HCT116 (cell line): ENCODE data around the gene C14orf180. TPM values are rescaled to one million over a fixed set of nuclear protein-coding genes. Genes with fewer than 3 reads are reported as not detected.

Experiments
- ATAC-seq: fragments of 200-7000 bp; cut with Tn5 transposase; 2 replicates; pipeline ENCODE4 v1.9.1; 2020; ENCODE audit warnings: mild to moderate bottlenecking, moderate library complexity
- BruUV-seq: library from RNA; stranded (reverse); fragments of 400-500 nt; replicated peaks from 2 replicates; lab custom pipeline; 2021; lab: Mats Ljungman, UMichigan
- CTCF ChIA-PET: fragments of 300-600 bp; sonication (Branson Sonifier 250); formaldehyde crosslinking; loops from one replicate; lab custom pipeline; 2021; ENCODE audit warnings: antibody characterized with exemption; lab: Charles Lee
- POLR2A ChIA-PET: fragments of 300-600, 350-600 bp; sonication (Branson Sonifier 250); formaldehyde crosslinking; loops from one replicate; lab custom pipeline; 2021; ENCODE audit warnings: antibody characterized with exemption; lab: Charles Lee
- RAD21 ChIA-PET, 2 experiments: fragments of 300-600 bp; sonication (Branson Sonifier 250); formaldehyde crosslinking; loops; one replicate each; lab custom pipeline; 2023; ENCODE audit warnings: low total read pairs in 2 of 2; ENCODE audit not compliant: uncharacterized antibody in 2 of 2, unreplicated experiment in 2 of 2, low non-redundant PET in 1 of 2; lab: Charles Lee
- DNase-seq: peaks from one replicate; pipeline ENCODE4 v3.0.0-alpha.2; 2010; ENCODE audit warnings: low read depth, low spot score
- H2AFZ ChIP-seq: fragments of 200-600 bp; shearing (Covaris generic), sonication (generic); 2 replicates; pipeline ENCODE4 v1.6.1; 2017; ENCODE audit warnings: low read depth, mixed run types, mixed read lengths, antibody characterized with exemption, low read length; ENCODE audit not compliant: poor library complexity, severe bottlenecking
- H3K27ac ChIP-seq: 2 replicates; pipeline ENCODE4 v1.5.1; 2012; ENCODE audit warnings: low read depth, low read length
- H3K27me3 ChIP-seq: fragments of 200-600 bp; sonication (generic); 2 replicates; pipeline ENCODE4 v1.6.1; 2016; ENCODE audit warnings: mixed run types, low read length, mixed read lengths; ENCODE audit not compliant: insufficient read depth
- H3K36me3 ChIP-seq, 2 experiments: fragments of 200-500 bp in 1 of 2; fragments of 200-600 bp in 1 of 2; sonication (Bioruptor generic) in 1 of 2; sonication (generic) in 1 of 2; 2 replicates each; pipeline versions ENCODE4 v1.5.1 to v1.6.1; 2014 to 2016; ENCODE audit warnings: low read length in 2 of 2, inconsistent platforms in 1 of 2, mixed read lengths in 1 of 2, mixed run types in 1 of 2; ENCODE audit not compliant: insufficient read depth in 2 of 2, control insufficient read depth in 1 of 2
- H3K4me1 ChIP-seq, 2 experiments: fragments of 200-600 bp in 1 of 2; sonication (generic) in 1 of 2; 2 replicates each; pipeline versions ENCODE4 v1.5.1 to v1.6.1; 2012 to 2017; ENCODE audit warnings: low read length in 2 of 2, inconsistent platforms in 1 of 2, mild to moderate bottlenecking in 1 of 2, mixed read lengths in 1 of 2, mixed run types in 1 of 2, moderate library complexity in 1 of 2; ENCODE audit not compliant: insufficient read depth in 2 of 2, control insufficient read depth in 1 of 2
- H3K4me2 ChIP-seq: fragments of 200-600 bp; sonication (generic); 2 replicates; pipeline ENCODE4 v1.6.1; 2017; ENCODE audit warnings: mixed run types, low read length, mixed read lengths
- H3K4me3 ChIP-seq, 2 experiments: fragments of 200-600 bp in 1 of 2; sonication (generic) in 1 of 2; replicated peaks in 1 of 2; 2 replicates each; pipeline ENCODE4 v1.5.1; 2011 to 2016; ENCODE audit warnings: low read length in 2 of 2, control low read depth in 1 of 2, low read depth in 1 of 2, mild to moderate bottlenecking in 1 of 2, mixed read lengths in 1 of 2, mixed run types in 1 of 2
- H3K79me2 ChIP-seq: fragments of 200-600 bp; sonication (generic); 2 replicates; pipeline ENCODE4 v1.6.1; 2017; ENCODE audit warnings: mild to moderate bottlenecking, mixed run types, low read length, moderate library complexity, mixed read lengths; ENCODE audit not compliant: insufficient read depth
- H3K9ac ChIP-seq: fragments of 200-600 bp; sonication (generic); 2 replicates; pipeline ENCODE4 v1.6.1; 2016; ENCODE audit warnings: low read length, mixed read lengths
- H3K9me2 ChIP-seq: fragments of 200-600 bp; sonication (generic), shearing (Covaris generic); 2 replicates; pipeline ENCODE4 v1.6.1; 2017; ENCODE audit warnings: mixed run types, mild to moderate bottlenecking, moderate library complexity; ENCODE audit not compliant: insufficient read depth
- H3K9me3 ChIP-seq, 2 experiments: fragments of 200-500 bp in 1 of 2; fragments of 200-600 bp in 1 of 2; sonication (Bioruptor generic) in 1 of 2; sonication (generic) in 1 of 2; 2 replicates each; pipeline ENCODE4 v1.6.1; 2014 to 2017; ENCODE audit warnings: low read length in 2 of 2, mixed read lengths in 2 of 2, inconsistent platforms in 1 of 2, low read depth in 1 of 2, mild to moderate bottlenecking in 1 of 2, mixed run types in 1 of 2, moderate library complexity in 1 of 2; ENCODE audit not compliant: control insufficient read depth in 1 of 2, insufficient read depth in 1 of 2
- H4K20me1 ChIP-seq: fragments of 200-600 bp; sonication (generic), shearing (Covaris generic); 2 replicates; pipeline ENCODE4 v1.6.1; 2017; ENCODE audit warnings: mixed run types, mild to moderate bottlenecking, moderate library complexity; ENCODE audit not compliant: insufficient read depth
- CBX3 ChIP-seq: IDR thresholded peaks from 2 replicates; pipeline ENCODE4 v1.6.1; 2012; ENCODE audit warnings: low read depth
- CEBPB ChIP-seq: IDR thresholded peaks from 2 replicates; pipeline ENCODE4 v1.6.1; 2012; ENCODE audit warnings: low read depth
- CTCF ChIP-seq, 3 experiments: fragments of 200-600 bp in 1 of 3; sonication (generic) in 1 of 3; IDR thresholded peaks in 2 of 3; conservative IDR thresholded peaks in 1 of 3; 2 replicates each; pipeline ENCODE4 v1.5.1; 2012 to 2017; ENCODE audit warnings: low read depth in 2 of 3, low read length in 2 of 3, antibody characterized with exemption in 1 of 3, borderline replicate concordance in 1 of 3, control low read depth in 1 of 3, mild to moderate bottlenecking in 1 of 3, mixed read lengths in 1 of 3, mixed run types in 1 of 3, moderate library complexity in 1 of 3; ENCODE audit not compliant: insufficient read depth in 1 of 3
- EGR1 ChIP-seq: IDR thresholded peaks from 2 replicates; pipeline ENCODE4 v1.6.1; 2012; ENCODE audit warnings: low read depth
- EZH2phosphoT487 ChIP-seq: fragments of 200-600 bp; IDR thresholded peaks from 2 replicates; pipeline ENCODE4 v1.6.1; 2018; ENCODE audit warnings: antibody characterized with exemption, borderline replicate concordance
- FOSL1 ChIP-seq: IDR thresholded peaks from 2 replicates; pipeline ENCODE4 v1.6.1; 2012; ENCODE audit warnings: low read depth
- POLR2AphosphoS5 ChIP-seq: IDR thresholded peaks from 2 replicates; pipeline ENCODE4 v1.6.1; 2011; ENCODE audit warnings: mild to moderate bottlenecking, low read depth, low read length, moderate library complexity
- RAD21 ChIP-seq: IDR thresholded peaks from 2 replicates; pipeline ENCODE4 v1.6.1; 2012; ENCODE audit warnings: low read depth, mild to moderate bottlenecking
- SP1 ChIP-seq: IDR thresholded peaks from 2 replicates; pipeline ENCODE4 v1.6.1; 2012; ENCODE audit warnings: low read depth
- SRF ChIP-seq: IDR thresholded peaks from 2 replicates; pipeline ENCODE4 v1.6.1; 2012; ENCODE audit warnings: low read depth
- TCF7L2 ChIP-seq: IDR thresholded peaks from 2 replicates; pipeline ENCODE4 v1.7.0; 2011; ENCODE audit warnings: borderline replicate concordance, inconsistent platforms; ENCODE audit not compliant: insufficient read depth, insufficient read length; ENCODE audit errors: extremely low read depth
- YY1 ChIP-seq: IDR thresholded peaks from 2 replicates; pipeline ENCODE4 v1.6.1; 2011; ENCODE audit warnings: low read length, low read depth, moderate library complexity, mild to moderate bottlenecking; ENCODE audit not compliant: insufficient replicate concordance; ENCODE audit errors: extremely low read depth
- ZBTB33 ChIP-seq: IDR thresholded peaks from 2 replicates; pipeline ENCODE4 v1.6.1; 2011; ENCODE audit warnings: mild to moderate bottlenecking, low read length, moderate library complexity; ENCODE audit not compliant: insufficient replicate concordance; ENCODE audit errors: extremely low read depth
- ZFX ChIP-seq: fragments of 450-650 bp; IDR thresholded peaks from 2 replicates; pipeline ENCODE4 v1.6.1; 2017
- intact Hi-C: fragments of 100-400 bp; cut with micrococcal nuclease; formaldehyde crosslinking; loops from 2 replicates; pipeline ENCODE4 v1.10.0; 2022
- total RNA-seq: library from RNA; stranded (reverse); gene quantifications from one replicate; pipeline ENCODE4 v1.2.1, GENCODE V29; 2021; ENCODE audit not compliant: unreplicated experiment

C14orf180 gene
- total RNA-seq, 1 experiment from 2014 or later, result not detected

- TF ChIP-seq ZBTB33 (no peak), FOSL1 (no peak)
Measured at GRCh38 chr14:104637546-104638003, 58.0 kb downstream of the C14orf180 start (continued).

- Histone ChIP-seq H3K4me1 (peaks cover 4 to 6% of the 10 kb centered on the region in 2 experiments), H3K9ac (no peak overlapping the region), H3K4me3 (no peak overlapping the region), H3K27ac (no peak overlapping the region), H3K36me3 (no peaks in the 10 kb centered on the region), H3K27me3 (peaks cover 5% of the 10 kb centered on the region; the same call in 1 of the 2 replicates), H3K4me2 (no peak overlapping the region), H3K79me2 (no peaks in the 10 kb centered on the region), H2AFZ (no peak overlapping the region), H3K9me2 (no peaks in the 10 kb centered on the region), H4K20me1 (no peaks in the 10 kb centered on the region), H3K9me3 (no peaks in the 10 kb centered on the region)
- intact Hi-C loops, result no loop called here
- CTCF ChIA-PET, result interaction anchor here (1.7 kb wide), 1 partner anchor 560 kb away, joined by 4 read pairs; no protein-coding TSS in a partner anchor
- POLR2A ChIA-PET, result no interaction called here
- RAD21 ChIA-PET, result no interaction called here
- TF ChIP-seq CEBPB (no peak), ZFX (no peak), SRF (no peak), TCF7L2 (no peak), POLR2AphosphoS5 (no peak), CBX3 (no peak), CTCF (IDR thresholded peaks at IDR 0.05 in 2 of 3, conservative IDR thresholded peaks at IDR 0.05 in 1 of 3; ENCODE audit: borderline replicate concordance in 1 of 3, insufficient read depth in 1 of 3, low read depth in 2 of 3, low read length in 2 of 3) (no peak), EGR1 (no peak), ZBTB33 (no peak), EZH2phosphoT487 (no peak), RAD21 (no peak), YY1 (no peak), SP1 (no peak)
- ATAC-seq, result no peak
- BruUV-seq, result no TSS peak
- no peak for DNase-seq
Measured at GRCh38 chr14:104638190-104638589, 58.6 kb downstream of the C14orf180 start.
